Peyer's patch (tissue), 4 donors: Measurements from ENCODE around the gene SEMA5A.

ENCODE experiments used
- CTCF ChIP-seq, 6 experiments: fragments of 450-650 bp in 4 of 6; fragments of 200-600 bp in 2 of 6; sonication (generic) in 1 of 6; IDR thresholded peaks; one replicate each; pipeline ENCODE4 v1.5.1; 2017 to 2019; ENCODE audit warnings: antibody characterized with exemption in 6 of 6, mild to moderate bottlenecking in 3 of 6, moderate library complexity in 1 of 6
- POLR2A ChIP-seq, 2 donors: fragments of 450-650 bp; IDR thresholded peaks; one replicate each; pipeline ENCODE4 v1.5.1; 2017; ENCODE audit warnings: antibody characterized with exemption in 2 of 2, mild to moderate bottlenecking in 2 of 2, moderate library complexity in 2 of 2

GRCh38 chr5:9335269-9335668, 210.6 kb downstream of the SEMA5A start:
- no peak for TF ChIP-seq CTCF (IDR thresholded peaks at IDR 0.05)
- no peak for TF ChIP-seq POLR2A (IDR thresholded peaks at IDR 0.05)
